ENCODE measurements around the gene RTN4RL2.

DNA sequence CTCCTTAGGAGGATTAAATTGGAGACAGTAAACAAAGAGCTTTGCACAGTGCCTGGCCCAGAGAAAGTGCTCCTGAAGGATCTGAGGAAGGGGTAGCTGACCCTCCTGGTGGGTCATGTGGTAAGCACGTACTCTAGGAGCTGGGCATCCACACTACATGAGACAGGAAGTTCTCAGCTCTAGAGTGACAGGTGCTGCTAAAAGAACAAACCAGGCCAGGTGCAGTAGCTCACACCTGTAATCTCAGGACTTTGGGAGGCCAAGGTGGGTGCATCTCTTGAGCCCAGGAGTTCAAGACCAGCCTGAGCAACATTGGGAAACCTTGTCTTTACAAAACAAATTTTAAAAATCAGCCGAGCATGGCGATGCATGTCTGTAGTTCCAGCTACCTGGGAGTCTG is 42.0 kb downstream of the RTN4RL2 start:
- TF ChIP-seq POLR2A (IDR thresholded peaks at IDR 0.05; ENCODE audit: low read depth, low read length) (no peak), POLR2AphosphoS5 (IDR thresholded peaks at IDR 0.05; ENCODE audit: low read depth, low read length) (no peak)
